CD4-positive, alpha-beta T cell treated with Interleukin-10 for 1 hour (primary cell): ENCODE data around the gene NNT.
A peak's percentile ranks its signal among the peaks of the same experiment; 100 is the strongest.
"Not testable (repeated sequence)": the region's sequence is repeated elsewhere in the genome, so short reads cannot be mapped to it uniquely, and the experiment has no call there.

Source experiments
- DNase-seq: peaks from one replicate; pipeline ENCODE4 v3.0.0-alpha.2; 2020

NNT gene

GRCh38 chr5:43728581-43728980 lies 125.6 kb downstream of the NNT start:
- no peak for DNase-seq

GRCh38 chr5:43729846-43730478 lies 127.0 kb downstream of the NNT start:
- peak; percentile 2 for DNase-seq

GRCh38 chr5:43730832-43731342 lies 127.9 kb downstream of the NNT start:
- DNase-seq = no peak

GRCh38 chr5:43731573-43731972 lies 128.6 kb downstream of the NNT start:
- no peak for DNase-seq

GRCh38 chr5:43745923-43746548 lies 143.1 kb downstream of the NNT start:
- not testable (repeated sequence) for DNase-seq

GRCh38 chr5:43750809-43751208 lies 147.8 kb downstream of the NNT start:
- no peak for DNase-seq

GRCh38 chr5:43753069-43753468 lies 150.1 kb downstream of the NNT start:
- no peak for DNase-seq
